ENCODE results near the gene PCDHGC5.

- TF ChIP-seq POLR2AphosphoS5 (IDR thresholded peaks at IDR 0.05; ENCODE audit: insufficient read depth, low read depth, low read length) (no peak), POLR2A (IDR thresholded peaks at IDR 0.05; ENCODE audit: low read depth, low read length) (no peak)
Measured at GRCh38 chr5:141490771-141491170, 1.9 kb downstream of the PCDHGC5 start.
